K562 (cell line): Measurements from ENCODE around the gene RPS6KA2. TPM values are rescaled to one million over a fixed set of nuclear protein-coding genes. Genes with fewer than 3 reads are reported as not detected.

Experiments used
- CHD2 ChIP-seq: IDR thresholded peaks from 2 replicates; pipeline ENCODE4 v1.6.1; 2011; ENCODE audit warnings: low read depth, low read length
- FOSL1 ChIP-seq: fragments of 200-800 bp; sonication (Bioruptor generic); conservative IDR thresholded peaks from 2 replicates; pipeline ENCODE4 v1.6.1; 2016; ENCODE audit warnings: missing genetic modification characterization, missing compliant biosample characterization
- HMG20B ChIP-seq: fragments of 250-450 bp; sonication (Bioruptor Pico); IDR thresholded peaks from 2 replicates; pipeline ENCODE4 v1.5.0; 2021; ENCODE audit warnings: mild to moderate bottlenecking
- ILF3 ChIP-seq: fragments of 450-650 bp; IDR thresholded peaks from 2 replicates; pipeline ENCODE4 v1.6.1; 2018; ENCODE audit warnings: antibody characterized with exemption, mild to moderate bottlenecking, moderate library complexity, borderline replicate concordance
- KAT8 ChIP-seq: fragments of 450-650 bp; IDR thresholded peaks from 2 replicates; pipeline ENCODE4 v1.6.1; 2016; ENCODE audit warnings: low read depth, mild to moderate bottlenecking
- POLR2H ChIP-seq: IDR thresholded peaks from 2 replicates; pipeline ENCODE4 v1.6.1; 2016; ENCODE audit warnings: missing genetic modification characterization, low read depth, mild to moderate bottlenecking, control low read depth, missing compliant biosample characterization, moderate library complexity
- SRSF3 ChIP-seq: fragments of 200-400 bp; formaldehyde crosslinking; IDR thresholded peaks from 2 replicates; pipeline ENCODE4 v1.6.1; 2016; ENCODE audit warnings: mild to moderate bottlenecking, low read length, moderate library complexity; ENCODE audit not compliant: insufficient read depth
- STAT5B ChIP-seq: fragments of 250-450 bp; sonication (Bioruptor Pico); IDR thresholded peaks from 2 replicates; pipeline ENCODE4 v1.8.0; 2021; ENCODE audit warnings: mild to moderate bottlenecking, inconsistent platforms
- polyA plus RNA-seq, 8 experiments: library from polyadenylated mRNA; depleted of rRNA in 4 of 8; stranded (reverse) in 5 of 8; unstranded in 3 of 8; fragments of >200 nt; fragmentation: Nextera tagmentation in 2 of 8; fragmentation: Illumina TruSeq in 1 of 8; extraction: Ambion mirVana in 2 of 8; extraction: Trizol in 1 of 8; gene quantifications; 2 replicates each; pipeline versions ENCODE4 v1.2.1 to v1.2.3, GENCODE V29; 2011 to 2014; ENCODE audit warnings: inconsistent platforms in 1 of 8, missing spikeins in 1 of 8
- total RNA-seq, 7 experiments: library from RNA; depleted of rRNA in 6 of 7; stranded (reverse); fragments of >200 nt in 6 of 7; fragmentation: Illumina TruSeq in 2 of 7; extraction: Trizol in 2 of 7; gene quantifications; 2 replicates each; pipeline versions ENCODE4 v1.2.1 to v1.2.3, GENCODE V29; 2011 to 2021; ENCODE audit warnings: low replicate concordance in 1 of 7
- TF ChIP-seq, protein P1 (sequence below), 2 experiments: fragments of 450-650 bp in 1 of 2; IDR thresholded peaks; 2 replicates each; pipeline ENCODE4 v1.6.1; 2011 to 2017; ENCODE audit warnings: low read depth in 2 of 2, antibody characterized with exemption in 1 of 2, borderline replicate concordance in 1 of 2, low read length in 1 of 2, mild to moderate bottlenecking in 1 of 2, mixed read lengths in 1 of 2; ENCODE audit not compliant: control insufficient read depth in 1 of 2
- TF ChIP-seq, protein P2 (sequence below): sonication (generic); formaldehyde crosslinking; IDR thresholded peaks from 2 replicates; pipeline ENCODE4 v1.8.0; 2022; ENCODE audit warnings: mild to moderate bottlenecking, missing genetic modification reagents, borderline replicate concordance
- TF ChIP-seq, protein P3 (sequence below): fragments of 250-450 bp; sonication (Bioruptor Pico); IDR thresholded peaks from 2 replicates; pipeline ENCODE4 v1.9.0; 2021; ENCODE audit warnings: mild to moderate bottlenecking, inconsistent platforms
- TF ChIP-seq, protein P4 (sequence below): fragments of 450-650 bp; IDR thresholded peaks from one replicate; pipeline ENCODE4 v1.6.1; 2018; ENCODE audit warnings: mild to moderate bottlenecking, moderate library complexity; ENCODE audit not compliant: partially characterized antibody
- TF ChIP-seq, protein P5 (sequence below): fragments of 450-650 bp; IDR thresholded peaks from 2 replicates; pipeline ENCODE4 v1.6.1; 2016
- TF ChIP-seq, protein P6 (sequence below): fragments of 450-650 bp; formaldehyde crosslinking; IDR thresholded peaks from 2 replicates; pipeline ENCODE4 v1.4.0; 2020; ENCODE audit warnings: mild to moderate bottlenecking

RPS6KA2 gene
- total and polyA plus RNA-seq, 9 of the 15 experiments (the other 6 are each of a cell fraction or from before 2014, with no cell fraction given) = 0.29 to 1.00 (median 0.53) TPM

DNA sequence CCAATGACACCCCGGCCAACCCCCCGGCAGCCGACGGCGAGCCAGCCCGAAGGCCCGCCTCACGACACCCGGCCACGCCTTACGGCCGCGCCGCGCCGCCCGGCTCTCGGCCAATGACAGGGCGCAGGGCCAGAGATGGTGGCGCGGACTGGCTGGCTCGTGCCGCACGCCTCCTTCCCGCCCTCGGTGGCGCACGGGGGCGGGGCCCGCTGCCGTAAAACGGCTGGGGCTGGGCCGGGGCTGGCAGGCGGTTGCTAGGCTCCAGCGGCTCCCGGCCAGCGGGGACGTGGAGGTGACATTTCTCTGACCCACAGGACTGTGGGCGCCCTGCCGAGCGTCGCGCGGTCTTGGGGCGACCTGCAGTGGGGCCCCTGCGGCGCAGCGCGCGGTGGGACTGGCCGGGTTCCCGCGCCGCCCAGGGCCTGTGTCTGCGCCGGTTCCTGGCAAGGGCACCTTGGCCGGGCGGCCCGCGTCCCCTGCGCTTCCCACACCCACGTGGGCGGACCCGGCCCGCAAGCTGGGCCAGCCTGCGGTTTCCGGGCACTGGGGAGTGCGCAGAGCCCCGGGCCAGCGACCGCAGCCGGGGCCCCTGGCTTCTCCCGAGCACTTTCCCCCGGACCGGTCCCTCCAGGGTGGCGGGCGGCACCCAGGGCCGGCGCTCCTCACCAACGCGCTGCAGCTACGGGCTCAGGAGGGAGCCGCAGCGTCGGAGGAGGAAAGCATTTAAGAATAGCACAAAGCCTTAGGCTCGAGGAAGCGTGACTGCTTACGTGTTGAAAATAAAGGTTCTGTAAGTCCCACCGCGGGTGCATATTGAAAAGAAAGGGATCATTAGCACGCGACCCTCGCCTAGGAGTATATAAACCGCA, 243.9 kb downstream of the RPS6KA2 start, which contains the start of gene MPC1 (continued):
- TF ChIP-seq, protein P1, sequence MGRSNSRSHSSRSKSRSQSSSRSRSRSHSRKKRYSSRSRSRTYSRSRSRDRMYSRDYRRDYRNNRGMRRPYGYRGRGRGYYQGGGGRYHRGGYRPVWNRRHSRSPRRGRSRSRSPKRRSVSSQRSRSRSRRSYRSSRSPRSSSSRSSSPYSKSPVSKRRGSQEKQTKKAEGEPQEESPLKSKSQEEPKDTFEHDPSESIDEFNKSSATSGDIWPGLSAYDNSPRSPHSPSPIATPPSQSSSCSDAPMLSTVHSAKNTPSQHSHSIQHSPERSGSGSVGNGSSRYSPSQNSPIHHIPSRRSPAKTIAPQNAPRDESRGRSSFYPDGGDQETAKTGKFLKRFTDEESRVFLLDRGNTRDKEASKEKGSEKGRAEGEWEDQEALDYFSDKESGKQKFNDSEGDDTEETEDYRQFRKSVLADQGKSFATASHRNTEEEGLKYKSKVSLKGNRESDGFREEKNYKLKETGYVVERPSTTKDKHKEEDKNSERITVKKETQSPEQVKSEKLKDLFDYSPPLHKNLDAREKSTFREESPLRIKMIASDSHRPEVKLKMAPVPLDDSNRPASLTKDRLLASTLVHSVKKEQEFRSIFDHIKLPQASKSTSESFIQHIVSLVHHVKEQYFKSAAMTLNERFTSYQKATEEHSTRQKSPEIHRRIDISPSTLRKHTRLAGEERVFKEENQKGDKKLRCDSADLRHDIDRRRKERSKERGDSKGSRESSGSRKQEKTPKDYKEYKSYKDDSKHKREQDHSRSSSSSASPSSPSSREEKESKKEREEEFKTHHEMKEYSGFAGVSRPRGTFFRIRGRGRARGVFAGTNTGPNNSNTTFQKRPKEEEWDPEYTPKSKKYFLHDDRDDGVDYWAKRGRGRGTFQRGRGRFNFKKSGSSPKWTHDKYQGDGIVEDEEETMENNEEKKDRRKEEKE (IDR thresholded peaks at IDR 0.05; ENCODE audit: borderline replicate concordance in 1 of 2, control insufficient read depth in 1 of 2, low read depth in 2 of 2, low read length in 1 of 2) = no peak
- TF ChIP-seq FOSL1 (tag) (0 out of 2 replicates have a peak, but pooled peaks have one; percentile 17), ILF3 (no peak), STAT5B (CRISPR knock-in tag) (no peak), KAT8 (no peak), CHD2 (peak; percentile 66), POLR2H (tag) (peak; percentile 69), SRSF3 (no peak), HMG20B (CRISPR knock-in tag) (no peak)
- TF ChIP-seq, protein P2, sequence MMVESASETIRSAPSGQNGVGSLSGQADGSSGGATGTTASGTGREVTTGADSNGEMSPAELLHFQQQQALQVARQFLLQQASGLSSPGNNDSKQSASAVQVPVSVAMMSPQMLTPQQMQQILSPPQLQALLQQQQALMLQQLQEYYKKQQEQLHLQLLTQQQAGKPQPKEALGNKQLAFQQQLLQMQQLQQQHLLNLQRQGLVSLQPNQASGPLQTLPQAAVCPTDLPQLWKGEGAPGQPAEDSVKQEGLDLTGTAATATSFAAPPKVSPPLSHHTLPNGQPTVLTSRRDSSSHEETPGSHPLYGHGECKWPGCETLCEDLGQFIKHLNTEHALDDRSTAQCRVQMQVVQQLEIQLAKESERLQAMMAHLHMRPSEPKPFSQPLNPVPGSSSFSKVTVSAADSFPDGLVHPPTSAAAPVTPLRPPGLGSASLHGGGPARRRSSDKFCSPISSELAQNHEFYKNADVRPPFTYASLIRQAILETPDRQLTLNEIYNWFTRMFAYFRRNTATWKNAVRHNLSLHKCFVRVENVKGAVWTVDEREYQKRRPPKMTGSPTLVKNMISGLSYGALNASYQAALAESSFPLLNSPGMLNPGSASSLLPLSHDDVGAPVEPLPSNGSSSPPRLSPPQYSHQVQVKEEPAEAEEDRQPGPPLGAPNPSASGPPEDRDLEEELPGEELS (CRISPR knock-in tag) = peak; percentile 73; the same call in 1 of the 2 replicates
- TF ChIP-seq, protein P3, sequence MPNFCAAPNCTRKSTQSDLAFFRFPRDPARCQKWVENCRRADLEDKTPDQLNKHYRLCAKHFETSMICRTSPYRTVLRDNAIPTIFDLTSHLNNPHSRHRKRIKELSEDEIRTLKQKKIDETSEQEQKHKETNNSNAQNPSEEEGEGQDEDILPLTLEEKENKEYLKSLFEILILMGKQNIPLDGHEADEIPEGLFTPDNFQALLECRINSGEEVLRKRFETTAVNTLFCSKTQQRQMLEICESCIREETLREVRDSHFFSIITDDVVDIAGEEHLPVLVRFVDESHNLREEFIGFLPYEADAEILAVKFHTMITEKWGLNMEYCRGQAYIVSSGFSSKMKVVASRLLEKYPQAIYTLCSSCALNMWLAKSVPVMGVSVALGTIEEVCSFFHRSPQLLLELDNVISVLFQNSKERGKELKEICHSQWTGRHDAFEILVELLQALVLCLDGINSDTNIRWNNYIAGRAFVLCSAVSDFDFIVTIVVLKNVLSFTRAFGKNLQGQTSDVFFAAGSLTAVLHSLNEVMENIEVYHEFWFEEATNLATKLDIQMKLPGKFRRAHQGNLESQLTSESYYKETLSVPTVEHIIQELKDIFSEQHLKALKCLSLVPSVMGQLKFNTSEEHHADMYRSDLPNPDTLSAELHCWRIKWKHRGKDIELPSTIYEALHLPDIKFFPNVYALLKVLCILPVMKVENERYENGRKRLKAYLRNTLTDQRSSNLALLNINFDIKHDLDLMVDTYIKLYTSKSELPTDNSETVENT = 0 out of 2 replicates have a peak, but pooled peaks have one; percentile 46
- TF ChIP-seq, protein P4, sequence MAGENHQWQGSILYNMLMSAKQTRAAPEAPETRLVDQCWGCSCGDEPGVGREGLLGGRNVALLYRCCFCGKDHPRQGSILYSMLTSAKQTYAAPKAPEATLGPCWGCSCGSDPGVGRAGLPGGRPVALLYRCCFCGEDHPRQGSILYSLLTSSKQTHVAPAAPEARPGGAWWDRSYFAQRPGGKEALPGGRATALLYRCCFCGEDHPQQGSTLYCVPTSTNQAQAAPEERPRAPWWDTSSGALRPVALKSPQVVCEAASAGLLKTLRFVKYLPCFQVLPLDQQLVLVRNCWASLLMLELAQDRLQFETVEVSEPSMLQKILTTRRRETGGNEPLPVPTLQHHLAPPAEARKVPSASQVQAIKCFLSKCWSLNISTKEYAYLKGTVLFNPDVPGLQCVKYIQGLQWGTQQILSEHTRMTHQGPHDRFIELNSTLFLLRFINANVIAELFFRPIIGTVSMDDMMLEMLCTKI = no peak
- TF ChIP-seq, protein P5, sequence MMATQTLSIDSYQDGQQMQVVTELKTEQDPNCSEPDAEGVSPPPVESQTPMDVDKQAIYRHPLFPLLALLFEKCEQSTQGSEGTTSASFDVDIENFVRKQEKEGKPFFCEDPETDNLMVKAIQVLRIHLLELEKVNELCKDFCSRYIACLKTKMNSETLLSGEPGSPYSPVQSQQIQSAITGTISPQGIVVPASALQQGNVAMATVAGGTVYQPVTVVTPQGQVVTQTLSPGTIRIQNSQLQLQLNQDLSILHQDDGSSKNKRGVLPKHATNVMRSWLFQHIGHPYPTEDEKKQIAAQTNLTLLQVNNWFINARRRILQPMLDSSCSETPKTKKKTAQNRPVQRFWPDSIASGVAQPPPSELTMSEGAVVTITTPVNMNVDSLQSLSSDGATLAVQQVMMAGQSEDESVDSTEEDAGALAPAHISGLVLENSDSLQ = peak; percentile 64
- TF ChIP-seq, protein P6, sequence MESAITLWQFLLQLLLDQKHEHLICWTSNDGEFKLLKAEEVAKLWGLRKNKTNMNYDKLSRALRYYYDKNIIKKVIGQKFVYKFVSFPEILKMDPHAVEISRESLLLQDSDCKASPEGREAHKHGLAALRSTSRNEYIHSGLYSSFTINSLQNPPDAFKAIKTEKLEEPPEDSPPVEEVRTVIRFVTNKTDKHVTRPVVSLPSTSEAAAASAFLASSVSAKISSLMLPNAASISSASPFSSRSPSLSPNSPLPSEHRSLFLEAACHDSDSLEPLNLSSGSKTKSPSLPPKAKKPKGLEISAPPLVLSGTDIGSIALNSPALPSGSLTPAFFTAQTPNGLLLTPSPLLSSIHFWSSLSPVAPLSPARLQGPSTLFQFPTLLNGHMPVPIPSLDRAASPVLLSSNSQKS (CRISPR knock-in tag) = no peak
